H7 (cell line): ENCODE data around the gene FAM76B. TPM values are rescaled to one million over a fixed set of nuclear protein-coding genes. Genes with fewer than 3 reads are reported as not detected.
A peak's percentile ranks its signal among the peaks of the same experiment; 100 is the strongest.
"Not testable (repeated sequence)": the region's sequence is repeated elsewhere in the genome, so short reads cannot be mapped to it uniquely, and the experiment has no call there.

ENCODE experiments used
- DNase-seq: peaks from one replicate; pipeline ENCODE4 v3.0.0; 2012
- H3K27me3 ChIP-seq: 2 replicates; pipeline ENCODE4 v1.6.0; 2011; ENCODE audit warnings: mild to moderate bottlenecking, low read length; ENCODE audit not compliant: control insufficient read depth, insufficient read depth
- H3K36me3 ChIP-seq: replicated peaks from 2 replicates; pipeline ENCODE4 v1.5.1; 2011; ENCODE audit warnings: low read length; ENCODE audit not compliant: control insufficient read depth, insufficient read depth
- H3K4me3 ChIP-seq: 2 replicates; pipeline ENCODE4 v1.5.1; 2011; ENCODE audit warnings: low read depth, mild to moderate bottlenecking, control low read depth, low read length, moderate library complexity; ENCODE audit not compliant: insufficient read depth
- total RNA-seq: library from RNA; depleted of rRNA; stranded (reverse); fragments of >200 nt; shearing (Covaris generic); gene quantifications from 2 replicates; pipeline ENCODE4 v1.2.3, GENCODE V29; 2014; rRNA removed

FAM76B gene
- 25.0 and 38.3 TPM in 2 replicates for total RNA-seq

GRCh38 chr11:95789506-95790122 lies at the start of gene FAM76B:
Gene FAM76B (minus strand): TSS chr11:95789782. CDS start chr11:95789478, 304 bp downstream.
- Histone ChIP-seq H3K4me3 (peak within 1 kb of the TSS; percentile 70), H3K36me3 (peaks cover 10% of the 10 kb centered on the region), H3K27me3 (no peaks in the 10 kb centered on the region)
- peak; percentile 88 for DNase-seq

- H3K4me3 ChIP-seq: no peak overlapping the region
- peak; percentile 64 for DNase-seq
- H3K27me3 ChIP-seq: no peaks in the 10 kb centered on the region
- H3K36me3 ChIP-seq: peaks cover 9% of the 10 kb centered on the region
These were observed 46.3 kb upstream of the FAM76B start for GRCh38 chr11:95835768-95836488.

- H3K36me3 ChIP-seq: peaks cover 9% of the 10 kb centered on the region
- H3K4me3 ChIP-seq: no peak overlapping the region
- no peaks in the 10 kb centered on the region for H3K27me3 ChIP-seq
- no peak for DNase-seq
These were observed 45.8 kb upstream of the FAM76B start for GRCh38 chr11:95835351-95835750.

GRCh38 chr11:95833378-95833777 lies 43.8 kb upstream of the FAM76B start:
- Histone ChIP-seq H3K27me3 (no peaks in the 10 kb centered on the region), H3K4me3 (no peak overlapping the region), H3K36me3 (peaks cover 17% of the 10 kb centered on the region)
- DNase-seq: no peak

- DNase-seq: no peak
- Histone ChIP-seq H3K4me3 (no peak overlapping the region), H3K36me3 (peaks cover 17% of the 10 kb centered on the region), H3K27me3 (no peaks in the 10 kb centered on the region)
These were observed 43.2 kb upstream of the FAM76B start for GRCh38 chr11:95832763-95833162.

- peaks cover 17% of the 10 kb centered on the region for H3K36me3 ChIP-seq
- H3K4me3 ChIP-seq: no peak overlapping the region
- H3K27me3 ChIP-seq: no peaks in the 10 kb centered on the region
- no peak for DNase-seq
These were observed 41.8 kb upstream of the FAM76B start for GRCh38 chr11:95831198-95831883.

DNA sequence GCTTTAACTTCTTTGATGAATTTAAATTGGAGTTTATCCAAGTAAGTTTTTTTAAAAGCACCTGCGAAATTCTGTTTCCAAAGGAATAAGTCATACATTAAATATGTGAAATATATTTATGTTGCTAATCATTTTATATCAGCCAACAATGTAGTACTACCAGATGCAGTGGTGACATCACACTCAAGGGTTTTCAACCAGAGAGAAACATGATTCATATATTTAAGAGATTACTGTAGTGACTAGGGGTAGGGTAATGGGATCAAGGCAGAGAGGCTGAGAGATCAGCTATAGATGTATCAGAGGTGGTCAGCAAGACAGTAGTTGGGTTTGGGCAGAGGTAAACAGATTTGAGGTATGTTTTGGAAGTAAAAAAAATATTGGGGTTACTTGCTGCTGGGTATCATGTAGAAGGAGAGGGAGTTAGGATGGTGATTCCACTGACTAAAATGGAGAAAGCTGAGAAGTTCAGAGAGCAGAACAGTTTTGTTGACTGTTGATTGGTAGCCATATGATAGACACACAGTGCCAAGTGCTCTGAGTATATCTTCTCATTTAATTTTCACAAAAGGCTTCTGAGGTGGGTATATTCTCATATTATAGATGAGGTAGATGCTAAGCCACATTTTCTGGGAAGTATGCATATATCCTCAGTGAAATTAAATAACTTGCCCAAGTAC lies 40.1 kb upstream of the FAM76B start:
- no peak for DNase-seq
- H3K4me3 ChIP-seq: no peak overlapping the region
- H3K36me3 ChIP-seq: peaks cover 17% of the 10 kb centered on the region
- H3K27me3 ChIP-seq: no peaks in the 10 kb centered on the region

DNA sequence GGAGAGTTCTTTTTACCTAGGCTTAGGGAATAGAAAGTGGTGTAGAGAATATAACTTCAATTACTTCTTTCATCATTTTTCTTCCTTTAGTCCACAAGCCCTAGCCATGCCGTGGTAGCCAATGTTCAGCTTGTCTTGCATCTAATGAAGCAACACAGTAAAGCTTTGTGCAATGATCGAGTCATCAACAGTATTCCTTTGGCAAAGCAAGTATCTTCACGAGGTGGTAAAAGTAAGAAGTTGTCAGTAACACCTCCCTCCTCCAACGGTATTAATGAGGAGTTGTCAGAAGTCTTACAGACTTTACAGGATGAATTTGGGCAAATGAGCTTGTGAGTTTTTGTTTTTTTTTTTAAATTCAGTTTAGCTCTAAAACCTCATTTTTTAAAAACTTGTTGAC lies 38.1 kb upstream of the FAM76B start:
- Histone ChIP-seq H3K4me3 (no peak overlapping the region), H3K36me3 (peaks cover 11% of the 10 kb centered on the region), H3K27me3 (no peaks in the 10 kb centered on the region)
- DNase-seq: no peak

GRCh38 chr11:95821640-95822039 lies 32.1 kb upstream of the FAM76B start:
- Histone ChIP-seq H3K27me3 (no peaks in the 10 kb centered on the region), H3K36me3 (peaks cover 5% of the 10 kb centered on the region), H3K4me3 (no peak overlapping the region)
- DNase-seq: no peak

DNA sequence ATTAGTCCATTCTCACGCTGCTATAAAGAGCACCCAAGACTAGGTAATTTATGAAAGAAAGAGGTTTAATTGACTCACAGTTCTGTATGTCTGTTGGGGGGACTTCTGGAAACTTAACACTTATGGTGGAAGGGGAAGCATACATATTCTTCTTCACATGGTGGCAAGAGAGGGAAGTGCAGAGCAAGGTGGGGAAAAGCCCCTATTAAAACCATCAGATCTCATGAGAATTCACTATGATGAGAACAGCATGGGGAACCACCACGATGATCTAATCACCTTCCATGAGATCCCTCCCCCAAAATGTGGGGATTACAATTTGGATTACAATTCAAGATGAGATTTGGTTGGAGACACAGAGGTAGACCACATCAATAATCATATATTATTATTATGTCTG lies 26.5 kb upstream of the FAM76B start:
- Histone ChIP-seq H3K4me3 (no peak overlapping the region), H3K27me3 (no peaks in the 10 kb centered on the region), H3K36me3 (peaks cover 6% of the 10 kb centered on the region)
- no peak for DNase-seq

DNA sequence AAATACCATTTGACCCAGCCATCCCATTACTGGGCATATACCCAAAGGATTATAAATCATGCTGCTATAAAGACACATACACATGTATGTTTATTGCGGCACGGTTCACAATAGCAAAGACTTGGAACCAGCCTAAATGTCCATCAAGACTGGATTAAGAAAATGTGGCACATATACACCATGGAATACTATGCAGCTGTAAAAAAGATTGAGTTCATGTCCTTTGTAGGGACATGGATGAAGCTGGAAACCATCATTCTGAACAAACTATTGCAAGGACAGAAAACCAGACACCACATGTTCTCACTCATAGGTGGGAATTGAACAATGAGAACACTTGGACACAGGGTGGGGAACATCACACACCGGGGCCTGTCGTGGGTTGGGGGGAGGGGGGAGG lies 21.5 kb upstream of the FAM76B start:
- not testable (repeated sequence) for H3K27me3 ChIP-seq, H3K4me3 ChIP-seq, H3K36me3 ChIP-seq, DNase-seq

- H3K36me3 ChIP-seq, H3K4me3 ChIP-seq, DNase-seq, H3K27me3 ChIP-seq: not testable (repeated sequence)
These were observed 16.9 kb upstream of the FAM76B start for GRCh38 chr11:95806464-95806863.

- Histone ChIP-seq H3K27me3 (no peaks in the 10 kb centered on the region), H3K36me3 (peaks cover 3% of the 10 kb centered on the region), H3K4me3 (no peak overlapping the region)
- DNase-seq: no peak
These were observed 16.3 kb upstream of the FAM76B start for GRCh38 chr11:95805869-95806268.

- Histone ChIP-seq H3K36me3 (peaks cover 11% of the 10 kb centered on the region), H3K4me3 (no peak overlapping the region), H3K27me3 (no peaks in the 10 kb centered on the region)
- DNase-seq: no peak
These were observed 14.4 kb upstream of the FAM76B start for GRCh38 chr11:95803973-95804372.
